H1 (cell line): ENCODE measurements around the gene CEP57. TPM values are rescaled to one million over a fixed set of nuclear protein-coding genes. Genes with fewer than 3 reads are reported as not detected.

ENCODE experiments used
- CBX8 ChIP-seq: fragments of 300-800, 300-1000 bp; sonication (generic); IDR thresholded peaks from 2 replicates; pipeline ENCODE4 v1.7.1; 2016; ENCODE audit warnings: low read depth, low read length, borderline replicate concordance
- EZH2 ChIP-seq: fragments of 200-600 bp; sonication (generic); IDR thresholded peaks from 2 replicates; pipeline ENCODE4 v1.7.1; 2012; ENCODE audit warnings: low read depth, mild to moderate bottlenecking, moderate library complexity, low read length, inconsistent platforms; ENCODE audit not compliant: severe bottlenecking
- SP4 ChIP-seq: IDR thresholded peaks from 2 replicates; pipeline ENCODE4 v1.6.1; 2012; ENCODE audit warnings: low read length, inconsistent platforms
- TBP ChIP-seq: IDR thresholded peaks from 2 replicates; pipeline ENCODE4 v1.6.1; 2011; ENCODE audit warnings: low read depth, low read length, improper control_type of control experiment
- polyA plus RNA-seq, 7 experiments: library from polyadenylated mRNA; depleted of rRNA in 3 of 7; stranded (reverse) in 5 of 7; unstranded in 2 of 7; fragments of >200 nt in 5 of 7; fragments of 200-250 nt in 2 of 7; gene quantifications; 1 replicate in 5 of 7; 2 replicates in 1 of 7; 4 replicates in 1 of 7; pipeline versions ENCODE4 v1.2.1 to v1.2.3, GENCODE V29; 2011 to 2013; ENCODE audit warnings: missing spikeins in 2 of 7, mixed read lengths in 2 of 7
- total RNA-seq: library from RNA; stranded (reverse); fragmentation: NEBNext Ultra II Directional; extraction: Animal tissue kit (Norgen Biotek cat#: 25700); gene quantifications from 2 replicates; pipeline ENCODE4 v1.2.1, GENCODE V29; 2021
- TF ChIP-seq, protein P1 (sequence below): fragments of 300-600 bp; sonication (generic); IDR thresholded peaks from 2 replicates; pipeline ENCODE4 v1.7.1; 2012; ENCODE audit warnings: low read length, moderate library complexity, mild to moderate bottlenecking, inconsistent platforms; ENCODE audit not compliant: insufficient replicate concordance

Gene CEP57
- total and polyA plus RNA-seq, 2 of the 8 experiments (the other 6 are each of a cell fraction or from before 2014, with no cell fraction given) = 26.3 to 72.7 TPM

DNA sequence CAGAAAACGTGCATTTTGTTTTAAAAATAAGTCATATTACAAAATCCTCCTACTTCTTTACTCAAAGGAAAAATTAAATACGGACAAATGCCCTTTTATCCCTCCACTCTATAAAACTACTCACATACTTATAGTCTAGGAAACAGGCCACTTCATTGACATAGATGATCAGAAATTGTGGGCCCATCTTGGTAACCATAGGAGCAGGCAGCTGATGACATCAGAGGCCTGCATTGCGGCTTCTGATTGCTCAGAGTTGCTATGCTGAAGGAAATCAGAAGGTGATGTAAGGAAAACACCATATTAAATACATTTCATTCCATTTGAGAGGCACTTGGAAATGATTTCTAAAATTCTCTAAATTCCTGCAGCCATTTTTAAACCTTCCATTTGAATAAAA lies 27.8 kb upstream of the CEP57 start (continued):
- TF ChIP-seq, protein P1, sequence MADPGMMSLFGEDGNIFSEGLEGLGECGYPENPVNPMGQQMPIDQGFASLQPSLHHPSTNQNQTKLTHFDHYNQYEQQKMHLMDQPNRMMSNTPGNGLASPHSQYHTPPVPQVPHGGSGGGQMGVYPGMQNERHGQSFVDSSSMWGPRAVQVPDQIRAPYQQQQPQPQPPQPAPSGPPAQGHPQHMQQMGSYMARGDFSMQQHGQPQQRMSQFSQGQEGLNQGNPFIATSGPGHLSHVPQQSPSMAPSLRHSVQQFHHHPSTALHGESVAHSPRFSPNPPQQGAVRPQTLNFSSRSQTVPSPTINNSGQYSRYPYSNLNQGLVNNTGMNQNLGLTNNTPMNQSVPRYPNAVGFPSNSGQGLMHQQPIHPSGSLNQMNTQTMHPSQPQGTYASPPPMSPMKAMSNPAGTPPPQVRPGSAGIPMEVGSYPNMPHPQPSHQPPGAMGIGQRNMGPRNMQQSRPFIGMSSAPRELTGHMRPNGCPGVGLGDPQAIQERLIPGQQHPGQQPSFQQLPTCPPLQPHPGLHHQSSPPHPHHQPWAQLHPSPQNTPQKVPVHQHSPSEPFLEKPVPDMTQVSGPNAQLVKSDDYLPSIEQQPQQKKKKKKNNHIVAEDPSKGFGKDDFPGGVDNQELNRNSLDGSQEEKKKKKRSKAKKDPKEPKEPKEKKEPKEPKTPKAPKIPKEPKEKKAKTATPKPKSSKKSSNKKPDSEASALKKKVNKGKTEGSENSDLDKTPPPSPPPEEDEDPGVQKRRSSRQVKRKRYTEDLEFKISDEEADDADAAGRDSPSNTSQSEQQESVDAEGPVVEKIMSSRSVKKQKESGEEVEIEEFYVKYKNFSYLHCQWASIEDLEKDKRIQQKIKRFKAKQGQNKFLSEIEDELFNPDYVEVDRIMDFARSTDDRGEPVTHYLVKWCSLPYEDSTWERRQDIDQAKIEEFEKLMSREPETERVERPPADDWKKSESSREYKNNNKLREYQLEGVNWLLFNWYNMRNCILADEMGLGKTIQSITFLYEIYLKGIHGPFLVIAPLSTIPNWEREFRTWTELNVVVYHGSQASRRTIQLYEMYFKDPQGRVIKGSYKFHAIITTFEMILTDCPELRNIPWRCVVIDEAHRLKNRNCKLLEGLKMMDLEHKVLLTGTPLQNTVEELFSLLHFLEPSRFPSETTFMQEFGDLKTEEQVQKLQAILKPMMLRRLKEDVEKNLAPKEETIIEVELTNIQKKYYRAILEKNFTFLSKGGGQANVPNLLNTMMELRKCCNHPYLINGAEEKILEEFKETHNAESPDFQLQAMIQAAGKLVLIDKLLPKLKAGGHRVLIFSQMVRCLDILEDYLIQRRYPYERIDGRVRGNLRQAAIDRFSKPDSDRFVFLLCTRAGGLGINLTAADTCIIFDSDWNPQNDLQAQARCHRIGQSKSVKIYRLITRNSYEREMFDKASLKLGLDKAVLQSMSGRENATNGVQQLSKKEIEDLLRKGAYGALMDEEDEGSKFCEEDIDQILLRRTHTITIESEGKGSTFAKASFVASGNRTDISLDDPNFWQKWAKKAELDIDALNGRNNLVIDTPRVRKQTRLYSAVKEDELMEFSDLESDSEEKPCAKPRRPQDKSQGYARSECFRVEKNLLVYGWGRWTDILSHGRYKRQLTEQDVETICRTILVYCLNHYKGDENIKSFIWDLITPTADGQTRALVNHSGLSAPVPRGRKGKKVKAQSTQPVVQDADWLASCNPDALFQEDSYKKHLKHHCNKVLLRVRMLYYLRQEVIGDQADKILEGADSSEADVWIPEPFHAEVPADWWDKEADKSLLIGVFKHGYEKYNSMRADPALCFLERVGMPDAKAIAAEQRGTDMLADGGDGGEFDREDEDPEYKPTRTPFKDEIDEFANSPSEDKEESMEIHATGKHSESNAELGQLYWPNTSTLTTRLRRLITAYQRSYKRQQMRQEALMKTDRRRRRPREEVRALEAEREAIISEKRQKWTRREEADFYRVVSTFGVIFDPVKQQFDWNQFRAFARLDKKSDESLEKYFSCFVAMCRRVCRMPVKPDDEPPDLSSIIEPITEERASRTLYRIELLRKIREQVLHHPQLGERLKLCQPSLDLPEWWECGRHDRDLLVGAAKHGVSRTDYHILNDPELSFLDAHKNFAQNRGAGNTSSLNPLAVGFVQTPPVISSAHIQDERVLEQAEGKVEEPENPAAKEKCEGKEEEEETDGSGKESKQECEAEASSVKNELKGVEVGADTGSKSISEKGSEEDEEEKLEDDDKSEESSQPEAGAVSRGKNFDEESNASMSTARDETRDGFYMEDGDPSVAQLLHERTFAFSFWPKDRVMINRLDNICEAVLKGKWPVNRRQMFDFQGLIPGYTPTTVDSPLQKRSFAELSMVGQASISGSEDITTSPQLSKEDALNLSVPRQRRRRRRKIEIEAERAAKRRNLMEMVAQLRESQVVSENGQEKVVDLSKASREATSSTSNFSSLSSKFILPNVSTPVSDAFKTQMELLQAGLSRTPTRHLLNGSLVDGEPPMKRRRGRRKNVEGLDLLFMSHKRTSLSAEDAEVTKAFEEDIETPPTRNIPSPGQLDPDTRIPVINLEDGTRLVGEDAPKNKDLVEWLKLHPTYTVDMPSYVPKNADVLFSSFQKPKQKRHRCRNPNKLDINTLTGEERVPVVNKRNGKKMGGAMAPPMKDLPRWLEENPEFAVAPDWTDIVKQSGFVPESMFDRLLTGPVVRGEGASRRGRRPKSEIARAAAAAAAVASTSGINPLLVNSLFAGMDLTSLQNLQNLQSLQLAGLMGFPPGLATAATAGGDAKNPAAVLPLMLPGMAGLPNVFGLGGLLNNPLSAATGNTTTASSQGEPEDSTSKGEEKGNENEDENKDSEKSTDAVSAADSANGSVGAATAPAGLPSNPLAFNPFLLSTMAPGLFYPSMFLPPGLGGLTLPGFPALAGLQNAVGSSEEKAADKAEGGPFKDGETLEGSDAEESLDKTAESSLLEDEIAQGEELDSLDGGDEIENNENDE = no peak
- no peak for TF ChIP-seq SP4
- TF ChIP-seq TBP = no peak
- no peak for TF ChIP-seq EZH2
- no peak for TF ChIP-seq CBX8
- TF ChIP-seq, all 59 proteins: peak for 0
